ENCODE data around the gene TTC32. TPM values are rescaled to one million over a fixed set of nuclear protein-coding genes. Genes with fewer than 3 reads are reported as not detected.

TTC32 gene
- total RNA-seq, 2 donors from 2014 or later = 2.0 to 9.3 TPM

DNA sequence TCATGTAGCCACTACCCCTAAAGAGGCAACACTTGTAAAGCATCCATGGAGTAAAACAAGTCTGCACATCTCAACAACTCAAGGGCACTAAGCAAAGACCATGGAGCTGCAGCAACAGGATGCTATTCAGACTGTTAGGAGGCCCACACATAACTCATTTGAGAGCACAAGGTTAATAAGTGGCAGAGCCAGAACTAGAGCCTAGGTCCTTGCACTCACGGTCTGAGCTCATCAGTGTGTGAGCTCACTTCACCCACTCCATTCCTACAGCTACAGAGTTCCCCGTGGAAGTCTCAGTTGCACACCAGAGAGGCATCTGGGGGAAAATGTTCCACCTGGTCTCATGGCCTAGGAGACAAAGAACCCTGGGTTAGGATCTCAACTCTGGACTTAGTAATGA lies 35.0 kb downstream of the TTC32 start:
- no peak overlapping the region for H3K27ac ChIP-seq
- intact Hi-C loops (cut with DNase I) = no loop called here
- H3K4me3 ChIP-seq = no peak overlapping the region
- TF ChIP-seq, protein P1, sequence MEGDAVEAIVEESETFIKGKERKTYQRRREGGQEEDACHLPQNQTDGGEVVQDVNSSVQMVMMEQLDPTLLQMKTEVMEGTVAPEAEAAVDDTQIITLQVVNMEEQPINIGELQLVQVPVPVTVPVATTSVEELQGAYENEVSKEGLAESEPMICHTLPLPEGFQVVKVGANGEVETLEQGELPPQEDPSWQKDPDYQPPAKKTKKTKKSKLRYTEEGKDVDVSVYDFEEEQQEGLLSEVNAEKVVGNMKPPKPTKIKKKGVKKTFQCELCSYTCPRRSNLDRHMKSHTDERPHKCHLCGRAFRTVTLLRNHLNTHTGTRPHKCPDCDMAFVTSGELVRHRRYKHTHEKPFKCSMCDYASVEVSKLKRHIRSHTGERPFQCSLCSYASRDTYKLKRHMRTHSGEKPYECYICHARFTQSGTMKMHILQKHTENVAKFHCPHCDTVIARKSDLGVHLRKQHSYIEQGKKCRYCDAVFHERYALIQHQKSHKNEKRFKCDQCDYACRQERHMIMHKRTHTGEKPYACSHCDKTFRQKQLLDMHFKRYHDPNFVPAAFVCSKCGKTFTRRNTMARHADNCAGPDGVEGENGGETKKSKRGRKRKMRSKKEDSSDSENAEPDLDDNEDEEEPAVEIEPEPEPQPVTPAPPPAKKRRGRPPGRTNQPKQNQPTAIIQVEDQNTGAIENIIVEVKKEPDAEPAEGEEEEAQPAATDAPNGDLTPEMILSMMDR (IDR thresholded peaks at IDR 0.05) = no peak
- TF ChIP-seq POLR2A (IDR thresholded peaks at IDR 0.05) = no peak
- ATAC-seq (no peak), DNase-seq (no peak)
- H3K4me1 ChIP-seq = peaks cover 19% of the 10 kb centered on the region
- WGBS, 2 donors = 77 to 95% methylated on average over 2 of the region's 2 CpGs
- no peaks in the 10 kb centered on the region for H3K9me3 ChIP-seq
- H3K27me3 ChIP-seq = no peaks in the 10 kb centered on the region
- H3K36me3 ChIP-seq (replicated peaks in 1 of 2; ENCODE audit: insufficient read depth in 1 of 2, low read depth in 2 of 2) = no peaks in the 10 kb centered on the region

DNA sequence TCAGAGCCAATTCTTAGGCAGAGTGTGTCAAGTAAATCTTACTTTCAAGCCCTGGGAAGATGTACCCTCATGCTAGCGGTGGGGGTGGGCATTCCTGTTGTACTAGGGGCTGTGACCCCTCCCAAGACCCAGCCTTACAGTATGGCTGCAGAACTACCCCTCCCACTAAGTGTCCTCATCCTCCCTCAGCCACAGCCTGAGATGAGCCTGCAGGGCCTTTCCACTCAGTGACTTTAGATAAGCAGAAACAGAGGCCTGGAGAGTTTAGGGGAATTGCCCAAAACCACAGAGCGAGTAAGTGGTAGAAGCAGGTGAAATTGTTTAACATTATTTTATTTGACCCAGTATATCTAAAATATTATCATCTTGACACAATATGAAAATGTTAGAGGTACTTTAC lies 36.6 kb downstream of the TTC32 start:
- intact Hi-C loops (cut with DNase I) = no loop called here
- no peak for TF ChIP-seq POLR2A (IDR thresholded peaks at IDR 0.05)
- TF ChIP-seq, protein P1 (IDR thresholded peaks at IDR 0.05) = no peak

GRCh38 chr2:19864381-19864780 lies 37.4 kb downstream of the TTC32 start:
- H3K27me3 ChIP-seq = no peaks in the 10 kb centered on the region
- H3K9me3 ChIP-seq = no peaks in the 10 kb centered on the region
- intact Hi-C loops (cut with DNase I) = loop anchor here (5.0 kb wide), 1 partner anchor 1337 kb away; no protein-coding TSS in a partner anchor
- TF ChIP-seq, protein P1 (IDR thresholded peaks at IDR 0.05) = no peak
- TF ChIP-seq POLR2A (IDR thresholded peaks at IDR 0.05) = no peak
- H3K36me3 ChIP-seq (replicated peaks in 1 of 2; ENCODE audit: insufficient read depth in 1 of 2, low read depth in 2 of 2) = no peaks in the 10 kb centered on the region
- no peak for ATAC-seq
- no peak overlapping the region for H3K4me3 ChIP-seq
- H3K4me1 ChIP-seq = peaks cover 19% of the 10 kb centered on the region
- no peak overlapping the region for H3K27ac ChIP-seq
- 48 to 56% methylated on average over 10 to 11 of the region's 11 CpGs for WGBS, 2 donors
- DNase-seq = no peak

More for the DNA sequence above, 36.6 kb downstream of the TTC32 start:
- Histone ChIP-seq H3K4me3 (no peak overlapping the region), H3K27me3 (no peaks in the 10 kb centered on the region), H3K36me3 (replicated peaks in 1 of 2; ENCODE audit: insufficient read depth in 1 of 2, low read depth in 2 of 2) (no peaks in the 10 kb centered on the region), H3K27ac (no peak overlapping the region), H3K4me1 (peaks cover 19% of the 10 kb centered on the region), H3K9me3 (no peaks in the 10 kb centered on the region)
- WGBS, 2 donors = 72% methylated on average over 2 of the region's 2 CpGs
- DNase-seq = no peak
- ATAC-seq = no peak

- no peak for TF ChIP-seq POLR2A (IDR thresholded peaks at IDR 0.05)
- TF ChIP-seq, protein P1 (IDR thresholded peaks at IDR 0.05) = peak; percentile 88 to 98 (median 92)
- ATAC-seq (peak; percentile 80), DNase-seq (peak; percentile 65 to 77 (median 68))
- Histone ChIP-seq H3K27me3 (no peaks in the 10 kb centered on the region), H3K27ac (no peak overlapping the region), H3K36me3 (replicated peaks in 1 of 2; ENCODE audit: insufficient read depth in 1 of 2, low read depth in 2 of 2) (no peaks in the 10 kb centered on the region), H3K4me1 (peaks cover 10% of the 10 kb centered on the region), H3K4me3 (no peak overlapping the region), H3K9me3 (no peaks in the 10 kb centered on the region)
- 12 to 46% methylated on average over 3 to 33 of the region's 33 CpGs for WGBS, 2 donors
- intact Hi-C loops (cut with DNase I) = loop anchor here (5.0 kb wide), 1 partner anchor 1336 kb away; no protein-coding TSS in a partner anchor
Observed at GRCh38 chr2:19863303-19864041, 38.3 kb downstream of the TTC32 start.
